GM21423 (cell line): ENCODE results near the gene TUBB3.
"Not testable (repeated sequence)": the region's sequence is repeated elsewhere in the genome, so short reads cannot be mapped to it uniquely, and the experiment has no call there.

Source experiments
- ATAC-seq: cut with Tn5 transposase; IDR thresholded peaks from one replicate; pipeline ENCODE4 v1.9.1; 2021; ENCODE audit warnings: mild to moderate bottlenecking, moderate library complexity; ENCODE audit not compliant: unreplicated experiment

The TUBB3 gene

GRCh38 chr16:89962754-89963498 lies 39.8 kb downstream of the TUBB3 start:
- ATAC-seq = no peak

- no peak for ATAC-seq
Observed at GRCh38 chr16:89964201-89964600, 41.1 kb downstream of the TUBB3 start.

- no peak for ATAC-seq
Observed at GRCh38 chr16:89965447-89966225, 42.5 kb downstream of the TUBB3 start.

- ATAC-seq = no peak
Observed at GRCh38 chr16:89966756-89967155, 43.6 kb downstream of the TUBB3 start.

- not testable (repeated sequence) for ATAC-seq
Observed at GRCh38 chr16:89967436-89967835, 44.3 kb downstream of the TUBB3 start.

GRCh38 chr16:89968074-89968473 lies 44.9 kb downstream of the TUBB3 start:
- ATAC-seq = not testable (repeated sequence)

GRCh38 chr16:89969741-89970410 lies 46.7 kb downstream of the TUBB3 start:
- ATAC-seq = no peak

- ATAC-seq = peak; percentile 5
Observed at GRCh38 chr16:89971495-89972243, 48.5 kb downstream of the TUBB3 start.

- peak; percentile 81 for ATAC-seq
Observed at GRCh38 chr16:89972244-89973234, 49.4 kb downstream of the TUBB3 start.

- no peak for ATAC-seq
Observed at GRCh38 chr16:89973235-89973634, 50.1 kb downstream of the TUBB3 start.

GRCh38 chr16:89973654-89974335 lies 50.7 kb downstream of the TUBB3 start:
- ATAC-seq = no peak

GRCh38 chr16:89974870-89975269 lies 51.7 kb downstream of the TUBB3 start:
- no peak for ATAC-seq

- no peak for ATAC-seq
Observed at GRCh38 chr16:89981414-89981813, 58.3 kb downstream of the TUBB3 start.

- ATAC-seq = no peak
Observed at GRCh38 chr16:89982318-89982717, 59.2 kb downstream of the TUBB3 start.

GRCh38 chr16:89983536-89983935 lies 60.4 kb downstream of the TUBB3 start:
- ATAC-seq = no peak

- no peak for ATAC-seq
Observed at GRCh38 chr16:89984216-89984615, 61.1 kb downstream of the TUBB3 start.

- ATAC-seq = no peak
Observed at GRCh38 chr16:89985219-89985618, 62.1 kb downstream of the TUBB3 start.
